ENCODE results near the gene MYO7A. TPM values are rescaled to one million over a fixed set of nuclear protein-coding genes. Genes with fewer than 3 reads are reported as not detected.

Gene MYO7A
- total RNA-seq, 1 experiment from 2014 or later = 0.40 TPM

DNA sequence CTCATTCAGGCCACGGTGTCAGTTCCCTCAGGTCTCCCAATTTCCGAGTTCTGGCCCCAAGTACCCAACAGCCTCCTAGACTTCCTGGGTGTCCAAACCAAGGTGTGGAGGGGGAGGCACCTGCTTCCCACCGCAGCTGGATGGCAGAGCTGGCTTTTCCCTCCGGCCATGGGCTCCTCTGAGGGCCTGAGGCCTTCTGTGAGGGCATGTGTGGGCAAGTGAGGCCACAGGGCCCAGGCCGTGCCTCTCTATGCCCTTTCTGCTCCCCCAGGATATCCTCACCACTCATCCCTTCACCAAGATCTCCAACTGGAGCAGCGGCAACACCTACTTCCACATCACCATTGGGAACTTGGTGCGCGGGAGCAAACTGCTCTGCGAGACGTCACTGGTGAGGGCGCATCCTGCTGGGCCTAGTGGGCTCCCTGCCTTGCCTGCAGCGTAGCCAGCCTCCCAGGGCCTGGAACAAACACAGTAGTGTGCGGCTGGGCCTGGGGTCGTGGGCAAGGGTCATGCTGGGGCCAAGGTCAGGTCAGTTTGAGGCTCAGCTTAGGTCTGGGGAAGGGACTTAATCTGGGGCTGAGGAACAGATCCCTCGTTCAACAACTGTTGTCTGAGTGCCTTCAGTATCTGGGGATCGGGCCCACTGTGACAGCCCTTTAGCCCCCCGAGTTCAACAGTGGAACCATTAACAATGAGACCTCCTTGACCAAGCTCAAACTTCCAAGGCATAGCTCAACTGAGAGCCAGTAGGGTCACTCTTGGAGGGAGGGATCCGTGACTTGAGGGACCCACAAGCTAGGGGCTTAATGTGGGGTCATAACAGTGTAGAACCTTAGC lies 85.8 kb downstream of the MYO7A start:
- DNase-seq (ENCODE audit: low read depth) = no peak

DNA sequence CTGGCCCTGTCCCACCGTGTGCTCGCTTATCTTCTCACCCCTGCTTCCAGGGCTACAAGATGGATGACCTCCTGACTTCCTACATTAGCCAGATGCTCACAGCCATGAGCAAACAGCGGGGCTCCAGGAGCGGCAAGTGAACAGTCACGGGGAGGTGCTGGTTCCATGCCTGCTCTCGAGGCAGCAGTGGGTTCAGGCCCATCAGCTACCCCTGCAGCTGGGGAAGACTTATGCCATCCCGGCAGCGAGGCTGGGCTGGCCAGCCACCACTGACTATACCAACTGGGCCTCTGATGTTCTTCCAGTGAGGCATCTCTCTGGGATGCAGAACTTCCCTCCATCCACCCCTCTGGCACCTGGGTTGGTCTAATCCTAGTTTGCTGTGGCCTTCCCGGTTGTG lies 86.5 kb downstream of the MYO7A start:
- DNase-seq (ENCODE audit: low read depth) = no peak

DNA sequence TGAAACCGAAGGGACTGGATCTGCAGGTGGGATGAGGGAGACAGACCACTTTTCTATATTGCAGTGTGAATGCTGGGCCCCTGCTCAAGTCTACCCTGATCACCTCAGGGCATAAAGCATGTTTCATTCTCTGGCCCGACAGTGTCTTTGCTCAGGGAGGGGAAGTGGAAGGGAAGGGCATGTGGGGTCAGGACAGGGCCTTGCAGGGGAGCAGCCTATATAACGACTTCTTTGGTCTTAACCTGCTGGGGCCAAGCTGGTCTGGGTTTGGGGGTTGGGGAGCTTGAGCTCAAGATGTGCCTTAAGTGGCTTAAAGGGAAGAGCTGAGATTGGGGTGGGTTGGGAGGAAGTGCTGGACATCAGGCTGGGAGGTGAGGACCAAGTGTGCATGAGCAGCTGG lies 87.1 kb downstream of the MYO7A start:
- DNase-seq (ENCODE audit: low read depth) = no peak

- DNase-seq (ENCODE audit: low read depth) = no peak
Measured at GRCh38 chr11:77217156-77217555, 89.1 kb downstream of the MYO7A start.

GRCh38 chr11:77223797-77224196 lies 95.8 kb downstream of the MYO7A start:
- DNase-seq (ENCODE audit: low read depth) = no peak

- no peak for DNase-seq (ENCODE audit: low read depth)
Measured at GRCh38 chr11:77230878-77231605, 103.0 kb downstream of the MYO7A start.

- DNase-seq (ENCODE audit: low read depth) = no peak
Measured at GRCh38 chr11:77231800-77232199, 103.8 kb downstream of the MYO7A start.

DNA sequence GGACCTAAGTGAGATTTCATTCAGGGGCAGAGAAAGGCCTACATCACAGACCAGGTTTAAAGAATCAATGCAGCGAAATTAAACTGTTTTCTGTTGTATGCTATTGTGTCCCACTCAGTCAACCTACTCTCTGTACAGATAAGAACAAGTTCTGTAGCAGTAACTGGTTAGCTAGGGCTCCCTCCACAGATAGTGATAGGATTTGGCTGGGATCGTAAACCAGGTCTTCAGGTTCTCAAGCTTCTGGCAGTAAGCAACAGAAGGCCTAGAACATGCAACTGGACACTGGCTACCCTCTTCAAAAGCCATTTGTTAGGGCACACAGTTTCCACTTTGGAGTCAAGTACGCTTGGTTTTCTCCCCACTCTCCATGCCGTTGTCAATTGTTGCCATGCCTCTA lies 104.2 kb downstream of the MYO7A start:
- no peak for DNase-seq (ENCODE audit: low read depth)

GRCh38 chr11:77233011-77233410 lies 105.0 kb downstream of the MYO7A start:
- DNase-seq (ENCODE audit: low read depth) = no peak

- DNase-seq (ENCODE audit: low read depth) = no peak
Measured at GRCh38 chr11:77236901-77237300, 108.9 kb downstream of the MYO7A start.

DNA sequence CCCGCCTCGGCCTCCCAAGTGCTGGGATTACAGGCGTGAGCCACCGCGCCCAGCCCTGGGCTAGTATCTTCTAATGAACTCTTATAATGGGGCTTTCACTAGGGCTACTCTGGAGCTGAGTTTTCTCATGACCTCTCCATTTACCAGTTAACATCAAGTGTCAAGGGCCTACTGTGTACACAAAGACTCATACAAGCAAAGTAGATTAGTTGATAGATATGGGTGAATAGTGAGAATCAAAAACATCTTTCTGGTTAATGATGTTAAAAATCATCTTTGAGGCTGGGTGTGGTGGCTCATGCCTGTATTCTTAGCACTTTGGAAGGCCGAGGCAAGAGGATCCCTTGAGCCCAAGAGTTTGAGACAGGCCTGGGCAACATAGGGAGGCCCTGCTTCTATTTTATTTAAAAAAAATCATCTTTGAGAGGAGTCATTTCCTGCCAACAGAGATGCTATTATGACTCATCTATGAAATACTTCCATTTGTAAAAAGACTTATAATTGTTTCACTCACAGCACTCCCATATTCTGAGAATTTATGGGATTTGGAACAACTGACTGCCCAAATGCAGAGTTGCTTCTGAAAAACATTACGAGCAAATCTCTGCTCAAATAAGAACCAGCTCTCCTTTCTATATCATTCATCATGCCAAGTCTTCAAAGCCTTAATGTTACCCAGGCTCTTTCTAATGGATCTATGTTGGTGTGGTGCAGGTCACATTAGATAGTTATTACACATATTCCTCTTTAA lies 116.4 kb downstream of the MYO7A start:
- DNase-seq (ENCODE audit: low read depth) = peak; percentile 46

DNA sequence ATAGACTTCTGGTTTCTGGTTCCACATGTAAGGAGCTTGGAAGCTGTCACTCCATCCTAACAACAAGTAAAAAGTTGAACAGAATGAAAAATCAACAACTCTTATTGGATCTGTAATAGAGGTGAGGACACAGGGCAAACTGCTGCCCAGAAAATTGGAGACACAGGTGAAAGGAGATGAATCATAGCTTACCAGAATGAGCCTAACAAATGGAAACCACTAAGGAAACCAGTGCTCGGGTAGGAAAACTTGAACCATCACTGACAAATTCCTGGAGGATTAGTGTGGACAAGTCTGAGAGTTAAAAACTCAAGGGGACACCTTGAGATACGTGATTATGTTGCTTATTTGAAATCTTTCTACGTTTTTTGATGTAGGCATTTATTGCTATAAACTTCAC lies 121.4 kb downstream of the MYO7A start:
- peak; percentile 37 for DNase-seq (ENCODE audit: low read depth)

DNA sequence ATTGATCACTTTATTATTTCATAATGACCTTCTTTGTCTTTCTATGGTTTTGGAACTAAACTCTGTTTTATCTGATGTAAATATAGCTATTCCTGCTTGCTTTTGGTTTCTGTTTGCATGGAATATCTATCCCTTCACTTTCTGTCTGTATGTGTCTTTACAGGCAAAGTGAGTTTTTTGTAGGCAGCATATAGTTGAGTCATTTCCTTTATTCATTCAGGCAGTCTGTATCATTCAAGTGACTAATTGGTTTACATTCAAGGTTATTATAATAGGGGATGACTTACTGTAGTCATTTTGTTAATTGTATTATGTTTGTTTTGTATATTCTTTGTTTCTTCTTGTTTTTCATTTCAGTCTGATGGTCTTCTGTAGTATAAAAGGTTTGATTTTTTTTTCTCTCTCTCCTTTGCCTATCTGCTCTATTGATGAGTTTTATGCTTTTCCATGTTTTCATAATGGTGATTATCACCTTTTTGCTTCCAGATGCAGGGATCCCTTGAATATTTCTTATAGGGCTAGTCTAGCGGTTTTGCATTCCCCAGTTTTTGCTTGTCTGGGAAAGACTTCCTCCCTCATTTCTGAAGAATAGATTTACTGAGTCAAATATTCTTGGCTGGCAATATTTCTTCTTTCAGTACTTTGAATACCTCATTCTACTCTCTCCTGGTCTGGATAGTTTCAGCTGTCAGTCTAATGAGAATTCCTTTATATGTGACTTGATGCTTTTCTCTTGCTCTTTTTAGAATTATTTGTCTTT lies 123.0 kb downstream of the MYO7A start:
- peak; percentile 52 for DNase-seq (ENCODE audit: low read depth)

- no peak for DNase-seq (ENCODE audit: low read depth)
Measured at GRCh38 chr11:77252555-77253270, 124.7 kb downstream of the MYO7A start.

DNA sequence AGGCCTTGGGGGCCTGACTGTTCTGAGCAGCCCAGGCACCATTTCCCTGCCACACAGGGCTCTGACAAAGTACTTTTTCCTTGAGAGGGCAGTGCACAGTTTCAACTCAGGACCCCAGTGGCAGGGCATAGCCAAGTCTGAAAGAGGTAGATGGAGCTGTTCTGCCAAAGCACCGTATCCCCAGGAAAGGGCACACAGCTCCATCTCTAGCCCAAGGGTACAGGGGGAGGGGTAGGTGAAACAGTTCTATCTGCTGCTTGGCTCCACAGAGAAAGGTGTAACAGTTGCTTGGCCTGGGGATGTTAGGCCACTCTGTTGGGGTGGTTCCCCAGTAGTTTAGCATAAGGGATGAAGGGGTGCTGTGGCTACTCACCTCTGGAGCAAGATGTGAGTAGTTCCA lies 125.6 kb downstream of the MYO7A start:
- DNase-seq (ENCODE audit: low read depth) = no peak

DNA sequence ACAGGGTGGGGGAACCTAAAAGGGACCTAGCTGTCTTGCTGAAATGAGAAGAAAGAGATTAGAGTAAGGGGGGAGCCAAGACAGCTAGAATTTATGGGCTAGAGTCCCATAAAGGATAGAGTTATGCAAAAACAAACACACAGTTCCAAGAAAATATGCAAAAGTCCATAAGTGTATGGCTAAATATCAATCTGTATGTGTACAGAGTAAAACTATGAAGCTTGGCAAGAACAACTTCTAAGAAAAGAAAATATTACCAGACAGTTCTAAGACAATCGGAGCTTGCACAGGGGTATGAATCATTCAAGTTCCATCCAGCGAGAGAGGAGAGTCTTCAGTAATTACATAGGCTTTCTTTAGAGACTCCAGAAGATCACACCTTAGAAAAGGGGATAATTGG lies 131.6 kb downstream of the MYO7A start:
- DNase-seq (ENCODE audit: low read depth) = no peak

DNA sequence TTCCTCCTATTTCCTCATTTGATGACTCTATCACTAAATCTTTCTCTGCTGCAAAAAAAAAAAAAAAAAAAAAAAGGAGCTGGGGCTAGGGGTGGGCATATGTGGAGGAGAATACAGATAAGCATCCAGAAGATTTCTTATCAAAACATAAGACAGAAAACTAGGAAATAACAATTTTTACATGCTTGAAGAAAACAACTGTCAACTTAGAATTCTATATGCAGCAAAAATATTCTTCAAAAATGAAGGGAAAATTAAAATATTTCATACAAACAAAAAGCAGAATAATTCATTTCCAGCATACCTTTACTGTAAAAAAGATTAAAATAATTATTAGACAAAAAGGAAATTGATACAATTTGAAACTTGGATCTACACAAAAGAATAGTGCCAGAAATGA lies 134.8 kb downstream of the MYO7A start:
- DNase-seq (ENCODE audit: low read depth) = no peak
